ENCODE data around the gene FPGS. TPM values are rescaled to one million over a fixed set of nuclear protein-coding genes. Genes with fewer than 3 reads are reported as not detected.
A peak's percentile ranks its signal among the peaks of the same experiment; 100 is the strongest.

The FPGS gene
- total and polyA plus RNA-seq, 8 donors, result 27.0 to 85.3 (median 38.9) TPM

DNA sequence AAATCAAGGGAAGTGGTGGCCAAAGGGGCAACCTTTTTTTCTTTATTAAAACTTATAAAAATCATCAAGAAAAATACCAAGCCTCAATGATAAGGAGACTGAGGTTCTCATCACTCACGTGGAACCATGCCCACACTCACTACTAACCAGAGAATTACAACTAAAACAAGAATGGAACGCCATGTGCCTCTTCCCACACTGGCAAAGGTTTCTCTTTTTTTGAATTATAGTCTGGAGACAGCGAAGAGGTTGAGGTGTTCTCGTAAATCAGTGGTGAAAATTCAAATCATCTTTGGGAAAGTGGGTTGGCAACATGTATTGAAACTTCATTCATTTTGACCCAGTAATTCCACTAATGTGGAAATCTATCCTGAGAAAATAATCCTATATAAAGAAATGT lies 19.4 kb downstream of the FPGS start:
- ATAC-seq (no peak), FAIRE-seq (no peak), DNase-seq (no peak)
- no peaks in the 10 kb centered on the region for H3K27me3 ChIP-seq
- no peak overlapping the region for H3K27ac ChIP-seq
- no peaks in the 10 kb centered on the region for H3K4me1 ChIP-seq
- TF ChIP-seq, protein P1, sequence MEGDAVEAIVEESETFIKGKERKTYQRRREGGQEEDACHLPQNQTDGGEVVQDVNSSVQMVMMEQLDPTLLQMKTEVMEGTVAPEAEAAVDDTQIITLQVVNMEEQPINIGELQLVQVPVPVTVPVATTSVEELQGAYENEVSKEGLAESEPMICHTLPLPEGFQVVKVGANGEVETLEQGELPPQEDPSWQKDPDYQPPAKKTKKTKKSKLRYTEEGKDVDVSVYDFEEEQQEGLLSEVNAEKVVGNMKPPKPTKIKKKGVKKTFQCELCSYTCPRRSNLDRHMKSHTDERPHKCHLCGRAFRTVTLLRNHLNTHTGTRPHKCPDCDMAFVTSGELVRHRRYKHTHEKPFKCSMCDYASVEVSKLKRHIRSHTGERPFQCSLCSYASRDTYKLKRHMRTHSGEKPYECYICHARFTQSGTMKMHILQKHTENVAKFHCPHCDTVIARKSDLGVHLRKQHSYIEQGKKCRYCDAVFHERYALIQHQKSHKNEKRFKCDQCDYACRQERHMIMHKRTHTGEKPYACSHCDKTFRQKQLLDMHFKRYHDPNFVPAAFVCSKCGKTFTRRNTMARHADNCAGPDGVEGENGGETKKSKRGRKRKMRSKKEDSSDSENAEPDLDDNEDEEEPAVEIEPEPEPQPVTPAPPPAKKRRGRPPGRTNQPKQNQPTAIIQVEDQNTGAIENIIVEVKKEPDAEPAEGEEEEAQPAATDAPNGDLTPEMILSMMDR (IDR thresholded peaks at IDR 0.05), result no peak
- intact Hi-C loops (cut with DNase I), result no loop called here
- H3K36me3 ChIP-seq, result peaks cover 0 to 4% (median 0%) of the 10 kb centered on the region in 3 donors
- H3K9me3 ChIP-seq, result no peaks in the 10 kb centered on the region
- WGBS, 2 donors, result 70 to 71% methylated on average over 4 of the region's 4 CpGs
- H3K4me3 ChIP-seq, result no peak overlapping the region

DNA sequence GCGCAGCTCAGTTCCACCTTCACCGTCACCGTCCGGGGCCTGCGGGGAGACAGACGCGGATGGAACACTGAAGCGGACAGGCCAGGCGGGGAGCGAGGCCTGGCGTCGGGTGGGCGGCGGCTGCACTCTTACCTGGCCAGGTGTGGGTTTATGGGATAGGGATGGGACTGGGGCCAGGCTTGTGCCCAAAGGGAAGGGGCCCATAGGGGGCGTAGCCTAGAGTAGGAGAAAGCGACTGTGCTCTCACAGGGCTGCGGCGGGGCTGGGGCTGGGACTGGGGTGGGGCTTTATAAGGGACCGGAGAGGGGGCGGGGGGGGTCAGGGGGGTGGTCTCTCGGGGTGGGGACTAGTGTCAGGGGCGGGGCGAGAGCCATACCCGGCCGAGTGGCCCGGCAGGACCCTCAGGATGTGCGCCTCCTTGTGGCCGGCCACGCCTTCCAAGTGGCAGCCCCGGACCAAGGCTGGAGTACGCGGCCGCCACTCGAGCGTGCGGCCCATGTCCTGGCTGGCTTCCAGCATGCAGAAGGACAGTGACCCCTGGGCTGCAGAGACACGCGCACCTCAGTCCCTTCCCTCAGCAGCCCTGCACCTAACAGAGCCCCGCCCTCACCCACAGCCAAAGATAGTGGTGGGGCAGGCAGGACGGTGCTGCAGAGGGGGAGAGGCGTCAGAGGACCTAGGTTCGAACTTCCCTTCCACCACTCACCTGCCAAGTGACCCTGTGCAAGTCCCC lies 22.8 kb downstream of the FPGS start:
- FAIRE-seq (no peak), DNase-seq (peak in 5 of 6 donors; percentile 52 to 88 (median 81)), ATAC-seq (peak; percentile 50 to 73 (median 64))
- TF ChIP-seq, protein P1 (IDR thresholded peaks at IDR 0.05), result peak; percentile 11 to 37 (median 33)
- no peaks in the 10 kb centered on the region for H3K36me3 ChIP-seq
- no peaks in the 10 kb centered on the region for H3K9me3 ChIP-seq
- peaks cover 0 to 5% (median 3%) of the 10 kb centered on the region in 3 donors for H3K4me1 ChIP-seq
- intact Hi-C loops (cut with DNase I), result no loop called here
- H3K4me3 ChIP-seq, result no peak overlapping the region
- no peak overlapping the region for H3K27ac ChIP-seq
- WGBS, 2 donors, result 31 to 32% methylated on average over 33 to 42 of the region's 42 CpGs
- no peaks in the 10 kb centered on the region for H3K27me3 ChIP-seq

DNA sequence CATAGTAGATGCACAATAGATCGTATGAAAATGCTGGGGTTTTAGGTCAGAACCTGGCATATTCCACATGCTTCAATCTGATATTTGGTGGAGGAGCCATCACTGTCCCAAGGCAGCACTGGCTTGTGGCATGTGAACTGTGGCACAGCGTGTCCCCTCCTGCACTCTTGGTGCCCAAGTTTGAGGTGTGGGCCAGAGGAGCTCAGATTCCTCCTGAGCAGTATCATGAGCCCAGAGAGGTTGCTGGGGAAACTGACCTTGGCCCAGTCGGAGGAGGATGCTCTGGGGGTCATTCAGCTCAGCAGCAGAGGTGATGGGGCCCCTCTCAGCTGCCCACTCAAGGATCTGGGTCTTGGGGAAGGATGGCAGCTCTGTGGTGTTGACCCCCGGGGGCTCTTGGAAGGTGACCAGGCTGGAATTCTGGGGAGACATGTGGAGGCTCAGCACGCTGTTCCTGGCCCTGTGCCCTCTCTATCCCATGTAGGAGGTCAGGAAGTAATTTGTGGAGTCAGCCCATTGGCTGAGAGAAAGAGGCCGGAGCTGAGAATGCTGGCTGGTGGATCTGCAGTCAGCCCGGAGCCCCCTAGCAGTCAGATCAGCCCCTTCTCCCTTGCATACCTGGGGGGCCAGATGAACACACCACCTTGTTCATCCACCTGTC lies 23.7 kb downstream of the FPGS start:
- TF ChIP-seq, protein P1 (IDR thresholded peaks at IDR 0.05), result no peak
- no peak for FAIRE-seq
- H3K36me3 ChIP-seq, result no peaks in the 10 kb centered on the region
- H3K9me3 ChIP-seq, result no peaks in the 10 kb centered on the region
- peaks cover 0 to 5% (median 3%) of the 10 kb centered on the region in 3 donors for H3K4me1 ChIP-seq
- intact Hi-C loops (cut with DNase I), result no loop called here
- peak in 1 of 6 donors; percentile 41 for DNase-seq
- no peaks in the 10 kb centered on the region for H3K27me3 ChIP-seq
- no peak overlapping the region for H3K27ac ChIP-seq
- H3K4me3 ChIP-seq, result no peak overlapping the region
- 43 to 60% methylated on average over 7 of the region's 7 CpGs for WGBS, 2 donors
- no peak for ATAC-seq

DNA sequence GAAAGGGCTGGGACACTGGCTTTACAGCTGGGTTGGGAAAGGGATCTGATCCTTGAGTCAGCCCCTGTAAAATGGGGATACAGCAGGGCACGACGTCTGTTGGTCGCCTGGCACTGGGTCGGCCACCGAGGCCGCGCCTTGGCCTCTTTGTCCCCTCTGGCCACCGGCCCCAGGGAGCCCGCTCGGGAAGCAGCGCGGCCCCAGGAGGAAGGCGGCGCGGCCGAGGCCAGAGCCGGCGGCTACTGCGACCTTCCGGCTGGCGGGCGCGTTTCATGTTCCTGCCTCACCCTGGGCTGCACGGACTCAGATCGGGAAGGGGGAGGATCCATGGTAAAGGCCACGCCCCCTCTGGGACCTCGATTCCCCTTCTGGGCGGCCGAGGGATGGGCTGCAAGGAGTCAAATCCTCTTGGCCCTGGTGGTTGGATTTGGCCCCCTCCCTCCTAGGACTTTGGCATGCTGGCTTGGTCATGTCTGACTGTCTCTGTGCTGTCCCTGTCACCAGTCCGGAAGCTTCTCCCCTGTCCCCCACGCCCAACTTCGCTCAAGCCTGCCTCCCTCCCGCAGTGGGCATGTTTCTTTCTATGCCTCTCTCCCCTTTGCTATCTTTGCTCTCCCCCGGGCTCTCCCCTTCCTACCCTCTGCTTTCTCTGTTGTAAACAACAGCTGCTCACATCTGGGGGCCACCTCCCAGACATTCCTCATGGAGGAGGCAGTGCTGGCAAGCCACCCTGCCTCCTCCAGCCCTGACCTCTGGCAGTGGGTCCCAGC lies 25.8 kb downstream of the FPGS start:
- H3K27me3 ChIP-seq, result no peaks in the 10 kb centered on the region
- no peaks in the 10 kb centered on the region for H3K9me3 ChIP-seq
- no peak for FAIRE-seq
- peaks cover 0 to 5% (median 3%) of the 10 kb centered on the region in 3 donors for H3K4me1 ChIP-seq
- H3K36me3 ChIP-seq, result no peaks in the 10 kb centered on the region
- peak overlapping the region in 2 of 4 donors; percentile 29 to 35 for H3K4me3 ChIP-seq
- intact Hi-C loops (cut with DNase I), result no loop called here
- peak; percentile 72 to 87 (median 82) for DNase-seq
- TF ChIP-seq, protein P1 (IDR thresholded peaks at IDR 0.05), result no peak
- peak overlapping the region in 3 of 4 donors; percentile 12 to 33 (median 22) for H3K27ac ChIP-seq
- 12 to 19% methylated on average over 30 to 34 of the region's 34 CpGs for WGBS, 2 donors
- peak; percentile 82 to 87 (median 86) for ATAC-seq
